ENCODE measurements around the gene SMC1A.
A peak's percentile ranks its signal among the peaks of the same experiment; 100 is the strongest.

The SMC1A gene

GRCh38 chrX:53435997-53436396 is 13.5 kb upstream of the SMC1A start:
- Histone ChIP-seq H3K36me3 (replicated peaks) (no peaks in the 10 kb centered on the region), H3K4me3 (ENCODE audit: low read depth, low read length) (no peak overlapping the region), H3K27me3 (replicated peaks) (no peaks in the 10 kb centered on the region), H3K27ac (no peak overlapping the region)
- DNase-seq = peak; percentile 53
- TF ChIP-seq CTCF (IDR thresholded peaks at IDR 0.05; ENCODE audit: low read depth, low read length, missing control alignments) = peak; percentile 97
- in situ Hi-C loops (cut with HindIII; ENCODE audit: low pct_ligation_motif_present, low sequenced_read_pairs) = no loop called here

- TF ChIP-seq CTCF (IDR thresholded peaks at IDR 0.05; ENCODE audit: low read depth, low read length, missing control alignments) = no peak
- H3K4me3 ChIP-seq (ENCODE audit: low read depth, low read length) = peak within 1 kb of the TSS; percentile 83
- H3K27me3 ChIP-seq (replicated peaks) = no peaks in the 10 kb centered on the region
- peak within 1 kb of the TSS; percentile 31 for H3K27ac ChIP-seq
- in situ Hi-C loops (cut with HindIII; ENCODE audit: low pct_ligation_motif_present, low sequenced_read_pairs) = no loop called here
- peak; percentile 72 for DNase-seq
- no peaks in the 10 kb centered on the region for H3K36me3 ChIP-seq (replicated peaks)
Measured at GRCh38 chrX:53433651-53434639, 11.5 kb upstream of the SMC1A start, which contains the start of gene HSD17B10. Gene HSD17B10, minus strand, starts transcription at chrX:53434370. Its CDS starts 25 bp downstream, at chrX:53434345.

- Histone ChIP-seq H3K27ac (no peak overlapping the region), H3K4me3 (ENCODE audit: low read depth, low read length) (no peak overlapping the region), H3K36me3 (replicated peaks) (no peaks in the 10 kb centered on the region), H3K27me3 (replicated peaks) (no peaks in the 10 kb centered on the region)
- DNase-seq = no peak
- TF ChIP-seq CTCF (IDR thresholded peaks at IDR 0.05; ENCODE audit: low read depth, low read length, missing control alignments) = no peak
- in situ Hi-C loops (cut with HindIII; ENCODE audit: low pct_ligation_motif_present, low sequenced_read_pairs) = no loop called here
Measured at GRCh38 chrX:53430231-53430630, 7.8 kb upstream of the SMC1A start.

- no peak for TF ChIP-seq CTCF (IDR thresholded peaks at IDR 0.05; ENCODE audit: low read depth, low read length, missing control alignments)
- Histone ChIP-seq H3K27ac (no peak overlapping the region), H3K27me3 (replicated peaks) (no peaks in the 10 kb centered on the region), H3K4me3 (ENCODE audit: low read depth, low read length) (no peak overlapping the region), H3K36me3 (replicated peaks) (no peaks in the 10 kb centered on the region)
- in situ Hi-C loops (cut with HindIII; ENCODE audit: low pct_ligation_motif_present, low sequenced_read_pairs) = no loop called here
- DNase-seq = no peak
Measured at GRCh38 chrX:53429755-53430154, 7.3 kb upstream of the SMC1A start.

GRCh38 chrX:53422861-53423306 is 430 bp upstream of the SMC1A start, which contains the start of gene RIBC1:
Gene RIBC1, plus strand, starts transcription at chrX:53422873. Its CDS starts 3,404 bp downstream, at chrX:53426277.
- DNase-seq = no peak
- in situ Hi-C loops (cut with HindIII; ENCODE audit: low pct_ligation_motif_present, low sequenced_read_pairs) = no loop called here
- Histone ChIP-seq H3K27ac (peak within 1 kb of the TSS; percentile 87), H3K36me3 (replicated peaks) (no peaks in the 10 kb centered on the region), H3K27me3 (replicated peaks) (no peaks in the 10 kb centered on the region), H3K4me3 (ENCODE audit: low read depth, low read length) (peak within 1 kb of the TSS; percentile 81)
- TF ChIP-seq CTCF (IDR thresholded peaks at IDR 0.05; ENCODE audit: low read depth, low read length, missing control alignments) = no peak
